Neural progenitor cell (in vitro differentiated cells): ENCODE measurements around the gene ITGAD. TPM values are rescaled to one million over a fixed set of nuclear protein-coding genes. Genes with fewer than 3 reads are reported as not detected.

ENCODE experiments used
- DNase-seq: peaks from one replicate; pipeline ENCODE4 v3.0.0-alpha.2; 2016; ENCODE audit warnings: low spot score
- H2AFZ ChIP-seq: fragments of 200-600 bp; sonication (generic); replicated peaks from 2 replicates; pipeline ENCODE4 v1.6.1; 2016; ENCODE audit warnings: antibody characterized with exemption
- H3F3A ChIP-seq: fragments of 200-600 bp; sonication (generic); 2 replicates; pipeline ENCODE4 v1.6.1; 2016; ENCODE audit warnings: antibody characterized with exemption, low read depth
- H3K27ac ChIP-seq: fragments of 200-600 bp; sonication (generic); 2 replicates; pipeline ENCODE4 v1.5.1; 2016; ENCODE audit warnings: mild to moderate bottlenecking
- H3K27me3 ChIP-seq: fragments of 200-600 bp; sonication (generic); 2 replicates; pipeline ENCODE4 v1.6.1; 2016; ENCODE audit warnings: mild to moderate bottlenecking, moderate library complexity
- H3K36me3 ChIP-seq: fragments of 200-600 bp; sonication (generic); 2 replicates; pipeline ENCODE4 v1.5.1; 2016
- H3K4me1 ChIP-seq: fragments of 200-600 bp; sonication (generic); 2 replicates; pipeline ENCODE4 v1.6.1; 2016; ENCODE audit warnings: mixed run types
- H3K4me2 ChIP-seq: fragments of 200-600 bp; sonication (generic); 2 replicates; pipeline ENCODE4 v1.6.1; 2016
- H3K4me3 ChIP-seq: fragments of 200-600 bp; sonication (generic); 2 replicates; pipeline ENCODE4 v1.5.1; 2016
- H3K79me2 ChIP-seq: fragments of 200-600 bp; sonication (generic); 2 replicates; pipeline ENCODE4 v1.6.1; 2016; ENCODE audit warnings: low read depth
- H3K9ac ChIP-seq: fragments of 200-600 bp; sonication (generic); 2 replicates; pipeline ENCODE4 v1.6.1; 2016
- H3K9me3 ChIP-seq: fragments of 200-600 bp; sonication (generic); 2 replicates; pipeline ENCODE4 v1.5.1; 2016; ENCODE audit warnings: low read depth
- H4K20me1 ChIP-seq: fragments of 200-600 bp; sonication (generic); 2 replicates; pipeline ENCODE4 v1.6.1; 2016; ENCODE audit warnings: low read depth
- H3K27ac Mint-ChIP-seq: 3 replicates; pipeline ENCODE4 v1.8.0; 2021; ENCODE audit warnings: mixed read lengths
- H3K27me3 Mint-ChIP-seq: 2 replicates; pipeline ENCODE4 v1.8.0; 2022; ENCODE audit warnings: low read depth, mild to moderate bottlenecking, inconsistent platforms, moderate library complexity, mixed read lengths; ENCODE audit not compliant: insufficient read depth
- H3K36me3 Mint-ChIP-seq: 3 replicates; pipeline ENCODE4 v1.8.0; 2021; ENCODE audit warnings: mixed read lengths
- H3K4me1 Mint-ChIP-seq: 3 replicates; pipeline ENCODE4 v1.8.0; 2021; ENCODE audit warnings: mixed read lengths
- H3K4me3 Mint-ChIP-seq: 3 replicates; pipeline ENCODE4 v1.8.0; 2021; ENCODE audit warnings: mild to moderate bottlenecking, moderate library complexity, mixed read lengths
- H3K9me3 Mint-ChIP-seq: 3 replicates; pipeline ENCODE4 v1.8.0; 2020; ENCODE audit warnings: mixed read lengths
- CTCF ChIP-seq: fragments of 200-600 bp; sonication (generic); IDR thresholded peaks from 2 replicates; pipeline ENCODE4 v1.5.1; 2017; ENCODE audit warnings: antibody characterized with exemption, mild to moderate bottlenecking
- EZH2 ChIP-seq: fragments of 200-600 bp; sonication (generic); IDR thresholded peaks from 2 replicates; pipeline ENCODE4 v1.6.1; 2017; ENCODE audit warnings: antibody characterized with exemption, mild to moderate bottlenecking, moderate library complexity
- EZH2phosphoT487 ChIP-seq: fragments of 200-600 bp; sonication (generic); IDR thresholded peaks from 2 replicates; pipeline ENCODE4 v1.6.1; 2017; ENCODE audit warnings: antibody characterized with exemption
- total RNA-seq: library from RNA; depleted of rRNA; stranded (reverse); fragments of >200 nt; gene quantifications from 2 replicates; pipeline ENCODE4 v1.2.3, GENCODE V29; 2015; ENCODE audit warnings: low replicate concordance

The ITGAD gene
- total RNA-seq, 1 donor from 2014 or later: not detected

GRCh38 chr16:31400191-31400590, 7.1 kb downstream of the ITGAD start:
- Histone ChIP-seq H3K36me3 (no peaks in the 10 kb centered on the region), H3K9ac (no peak overlapping the region), H3K79me2 (no peaks in the 10 kb centered on the region), H3K4me2 (no peak overlapping the region), H3F3A (no peaks in the 10 kb centered on the region), H4K20me1 (no peaks in the 10 kb centered on the region), H3K27ac (no peak overlapping the region), H3K4me1 (no peaks in the 10 kb centered on the region), H2AFZ (no peak overlapping the region), H3K4me3 (no peak overlapping the region), H3K9me3 (no peaks in the 10 kb centered on the region), H3K27me3 (no peaks in the 10 kb centered on the region)
- H3K36me3 Mint-ChIP-seq: no peaks in the 10 kb centered on the region
- no peak overlapping the region for H3K27ac Mint-ChIP-seq
- peaks cover 9% of the 10 kb centered on the region for H3K9me3 Mint-ChIP-seq
- H3K27me3 Mint-ChIP-seq: peaks cover 6% of the 10 kb centered on the region
- DNase-seq: no peak
- TF ChIP-seq EZH2phosphoT487 (no peak), CTCF (no peak), EZH2 (no peak)
- no peaks in the 10 kb centered on the region for H3K4me1 Mint-ChIP-seq
- H3K4me3 Mint-ChIP-seq: no peak overlapping the region

GRCh38 chr16:31401436-31401835, 8.3 kb downstream of the ITGAD start:
- DNase-seq: no peak

GRCh38 chr16:31402687-31403086, 9.6 kb downstream of the ITGAD start:
- Mint-ChIP-seq H3K4me3 (no peak overlapping the region), H3K4me1 (no peaks in the 10 kb centered on the region), H3K27ac (no peak overlapping the region), H3K36me3 (no peaks in the 10 kb centered on the region), H3K9me3 (peaks cover 9% of the 10 kb centered on the region), H3K27me3 (peaks cover 4% of the 10 kb centered on the region)
- Histone ChIP-seq H3K9me3 (no peaks in the 10 kb centered on the region), H3K4me1 (no peaks in the 10 kb centered on the region), H3K36me3 (no peaks in the 10 kb centered on the region), H3K9ac (no peak overlapping the region), H3K79me2 (no peaks in the 10 kb centered on the region), H3K4me2 (no peak overlapping the region), H4K20me1 (no peaks in the 10 kb centered on the region), H3K27me3 (no peaks in the 10 kb centered on the region), H2AFZ (no peak overlapping the region), H3K4me3 (no peak overlapping the region), H3F3A (no peaks in the 10 kb centered on the region), H3K27ac (no peak overlapping the region)
- TF ChIP-seq EZH2 (no peak), CTCF (no peak), EZH2phosphoT487 (no peak)
- no peak for DNase-seq

More at GRCh38 chr16:31401436-31401835, 8.3 kb downstream of the ITGAD start:
- Mint-ChIP-seq H3K36me3 (no peaks in the 10 kb centered on the region), H3K27ac (no peak overlapping the region), H3K4me3 (no peak overlapping the region), H3K9me3 (peaks cover 9% of the 10 kb centered on the region), H3K4me1 (no peaks in the 10 kb centered on the region), H3K27me3 (peaks cover 4% of the 10 kb centered on the region)
- H3F3A ChIP-seq: no peaks in the 10 kb centered on the region
- H4K20me1 ChIP-seq: no peaks in the 10 kb centered on the region
- no peaks in the 10 kb centered on the region for H3K27me3 ChIP-seq
- no peak overlapping the region for H3K27ac ChIP-seq
- H3K4me1 ChIP-seq: no peaks in the 10 kb centered on the region
- H2AFZ ChIP-seq: no peak overlapping the region
- no peaks in the 10 kb centered on the region for H3K79me2 ChIP-seq
- no peak overlapping the region for H3K9ac ChIP-seq
- TF ChIP-seq EZH2 (no peak), CTCF (no peak), EZH2phosphoT487 (no peak)
- no peaks in the 10 kb centered on the region for H3K36me3 ChIP-seq
- no peaks in the 10 kb centered on the region for H3K9me3 ChIP-seq
- H3K4me3 ChIP-seq: no peak overlapping the region
- no peak overlapping the region for H3K4me2 ChIP-seq
